LHCN-M2 (cell line): Measurements from ENCODE around the gene THRA. TPM values are rescaled to one million over a fixed set of nuclear protein-coding genes. Genes with fewer than 3 reads are reported as not detected.
"Not testable (repeated sequence)": the region's sequence is repeated elsewhere in the genome, so short reads cannot be mapped to it uniquely, and the experiment has no call there.

ENCODE experiments used
- DNase-seq: peaks from one replicate; pipeline ENCODE4 v3.0.0-alpha.2; 2012; ENCODE audit warnings: low read depth
- total RNA-seq: library from RNA; depleted of rRNA; stranded (reverse); fragments of >200 nt; gene quantifications from 2 replicates; pipeline ENCODE4 v1.2.3, GENCODE V29; 2014

The THRA gene
- total RNA-seq, 1 experiment from 2014 or later = 32.5 TPM

DNA sequence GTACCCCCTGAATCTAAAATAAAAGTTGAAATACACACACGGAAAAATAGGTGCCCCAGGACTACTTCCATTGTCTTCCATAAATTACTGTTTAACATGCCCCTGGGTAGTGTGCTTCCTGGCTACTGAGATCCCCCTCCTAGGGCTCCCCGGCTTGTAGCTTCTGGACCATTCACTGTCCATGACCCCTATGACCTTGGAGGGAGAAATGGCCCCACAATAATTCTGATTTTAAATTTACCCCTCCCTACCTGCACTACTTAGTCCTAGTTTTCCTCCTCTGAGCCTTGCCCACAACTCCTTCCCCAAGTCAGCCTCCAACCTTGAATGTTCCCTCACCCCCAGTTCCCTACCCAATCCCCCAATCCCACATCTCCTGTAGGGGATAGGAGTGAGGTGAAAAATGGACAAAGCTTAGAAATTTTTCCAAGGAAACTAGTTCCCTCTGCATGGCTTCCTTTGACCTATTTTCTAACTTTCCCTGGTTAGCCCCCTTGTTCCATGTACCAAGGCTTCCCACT, 49.5 kb downstream of the THRA start:
- no peak for DNase-seq

GRCh38 chr17:40112718-40113109, 49.9 kb downstream of the THRA start:
- DNase-seq = no peak

GRCh38 chr17:40113110-40113906, 50.5 kb downstream of the THRA start:
- DNase-seq = peak; percentile 96

DNA sequence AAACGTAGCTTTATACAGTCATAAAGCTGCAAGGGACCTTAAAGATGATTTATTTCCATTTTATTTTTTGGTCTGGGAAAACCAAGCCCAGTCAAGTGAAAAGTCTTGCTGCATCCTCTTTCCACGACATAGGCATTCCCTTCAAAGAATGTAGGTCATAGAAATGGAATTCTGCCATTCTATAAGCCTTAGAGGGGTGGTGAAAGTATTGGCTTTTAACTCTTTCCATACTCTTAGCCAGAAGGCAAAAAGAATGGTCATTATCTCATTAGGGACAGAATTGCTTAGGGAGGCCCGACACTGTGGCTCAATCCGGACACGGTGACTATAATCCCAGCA, 51.1 kb downstream of the THRA start:
- DNase-seq = no peak

GRCh38 chr17:40115101-40115436, 52.3 kb downstream of the THRA start:
- no peak for DNase-seq

GRCh38 chr17:40121181-40122135, 58.7 kb downstream of the THRA start, which contains the start of gene MSL1:
Gene MSL1 (plus strand): TSS chr17:40121971. CDS start chr17:40122613, 642 bp downstream.
- peak; percentile 72 for DNase-seq

GRCh38 chr17:40122136-40122998, 59.6 kb downstream of the THRA start:
- DNase-seq = no peak

DNA sequence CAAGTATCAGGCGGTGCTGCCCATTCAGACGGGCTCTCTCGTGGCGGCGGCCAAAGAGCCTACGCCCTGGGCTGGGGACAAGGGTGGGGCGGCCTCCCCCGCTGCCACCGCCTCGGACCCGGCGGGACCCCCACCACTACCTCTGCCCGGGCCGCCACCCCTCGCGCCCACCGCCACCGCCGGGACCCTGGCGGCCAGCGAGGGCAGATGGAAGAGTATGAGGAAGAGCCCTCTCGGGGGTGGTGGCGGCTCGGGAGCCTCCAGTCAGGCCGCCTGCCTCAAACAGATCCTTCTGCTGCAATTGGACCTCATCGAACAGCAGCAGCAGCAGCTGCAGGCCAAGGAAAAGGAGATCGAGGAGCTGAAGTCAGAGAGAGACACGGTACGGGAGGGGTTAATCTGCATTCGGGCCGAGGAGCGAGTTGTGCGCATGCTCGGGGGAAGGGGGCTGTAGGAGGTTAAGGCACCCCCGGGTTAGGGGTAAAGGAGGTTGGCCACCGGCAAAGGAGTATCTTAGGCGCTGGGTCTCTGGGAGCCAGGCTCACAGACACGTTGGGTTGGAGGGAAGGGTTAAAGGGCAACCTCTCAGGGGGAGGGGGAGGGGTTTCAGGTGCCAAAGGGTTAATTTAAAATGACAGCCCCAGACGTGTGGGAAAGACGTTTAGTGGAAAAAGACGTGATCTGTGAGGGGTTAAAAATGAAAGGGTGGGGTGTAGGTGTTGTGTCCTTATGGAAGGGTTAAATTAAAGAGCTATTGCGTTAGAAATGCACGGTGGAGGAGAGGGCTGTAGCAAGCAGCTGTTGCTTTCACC, 60.4 kb downstream of the THRA start:
- DNase-seq = no peak

DNA sequence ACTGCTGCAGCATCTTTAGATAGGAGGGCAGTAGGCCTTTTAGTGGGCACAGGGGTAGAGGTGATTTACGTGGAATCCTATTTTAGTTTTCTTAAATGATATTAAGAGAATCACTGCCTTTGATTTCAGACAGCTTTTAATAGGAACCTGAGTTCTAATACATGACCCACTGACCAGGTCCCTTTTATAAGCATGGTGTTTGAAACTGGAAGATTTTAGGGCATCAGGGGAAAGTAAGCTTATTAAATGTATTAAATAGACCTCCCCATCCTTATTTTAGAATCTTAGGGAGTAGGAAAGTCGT, 61.0 kb downstream of the THRA start:
- DNase-seq = no peak

DNA sequence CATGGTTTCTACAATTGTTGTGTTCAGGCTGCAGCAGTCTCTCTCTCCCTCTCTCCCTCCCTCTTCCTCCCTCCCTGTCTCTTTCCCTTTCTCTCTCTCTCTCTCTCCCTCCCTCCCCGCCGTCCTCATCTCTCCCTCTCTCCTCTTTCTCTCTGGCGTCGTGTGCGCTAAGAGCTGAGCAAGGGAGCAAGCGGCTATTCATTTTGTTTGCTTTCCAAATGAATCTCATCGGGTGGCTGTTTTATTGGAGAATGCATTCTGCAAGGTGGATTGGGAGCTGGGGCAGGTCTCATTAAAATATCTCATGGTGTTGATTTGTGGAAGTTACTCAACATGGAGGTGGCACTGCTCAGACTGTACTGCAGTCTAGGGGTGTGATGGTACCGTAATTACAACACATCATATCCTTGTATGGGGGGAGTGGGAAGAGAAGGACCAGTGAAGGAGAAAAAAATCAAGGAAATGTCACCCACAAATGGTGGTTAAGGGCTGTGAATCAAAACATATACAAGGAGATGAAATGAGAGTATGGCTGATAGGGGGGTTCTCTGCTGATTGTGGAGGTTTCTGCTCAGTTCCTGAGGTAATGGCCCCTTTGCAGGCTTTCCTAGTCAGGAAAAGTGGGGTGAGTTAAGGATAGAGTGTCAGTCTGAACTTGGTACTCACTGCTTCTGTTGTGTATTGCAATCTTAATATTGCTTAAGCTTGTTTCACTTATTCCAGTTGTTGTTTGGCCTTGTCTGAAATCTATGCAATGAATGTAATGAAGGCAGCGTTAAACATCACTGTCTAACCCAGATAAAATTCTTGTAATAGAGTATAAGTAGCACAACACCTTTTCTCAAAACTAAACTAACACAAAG, 61.7 kb downstream of the THRA start:
- no peak for DNase-seq

GRCh38 chr17:40129498-40129897, 66.7 kb downstream of the THRA start:
- no peak for DNase-seq

- no peak for DNase-seq
Measured at GRCh38 chr17:40130352-40131042, 67.7 kb downstream of the THRA start.

GRCh38 chr17:40134184-40134583, 71.4 kb downstream of the THRA start:
- DNase-seq = no peak

GRCh38 chr17:40135817-40136216, 73.1 kb downstream of the THRA start:
- DNase-seq = no peak

DNA sequence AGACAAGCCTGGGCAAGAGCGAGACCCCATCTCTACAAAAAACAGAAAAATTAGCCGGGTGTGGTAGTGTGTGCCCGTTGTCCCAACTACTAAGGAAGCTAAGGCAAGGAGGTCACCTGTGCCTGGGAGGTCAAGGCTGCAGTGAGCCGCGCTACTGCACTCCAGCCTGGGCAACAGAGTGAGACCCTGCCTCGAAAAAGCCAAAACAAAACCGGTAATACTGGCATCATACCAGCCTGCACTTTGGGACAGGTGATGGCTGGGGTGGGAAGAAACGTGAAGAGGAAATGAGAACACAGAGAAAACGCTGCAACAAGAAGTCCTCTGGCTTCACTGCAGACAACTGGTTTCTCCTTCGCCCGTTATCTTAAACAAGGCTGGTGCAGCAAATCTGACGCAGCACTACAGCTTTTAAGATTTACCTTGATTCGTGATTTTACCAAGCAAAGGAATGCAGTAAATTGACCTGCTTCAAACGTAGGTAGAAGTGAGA, 76.8 kb downstream of the THRA start:
- DNase-seq = no peak

DNA sequence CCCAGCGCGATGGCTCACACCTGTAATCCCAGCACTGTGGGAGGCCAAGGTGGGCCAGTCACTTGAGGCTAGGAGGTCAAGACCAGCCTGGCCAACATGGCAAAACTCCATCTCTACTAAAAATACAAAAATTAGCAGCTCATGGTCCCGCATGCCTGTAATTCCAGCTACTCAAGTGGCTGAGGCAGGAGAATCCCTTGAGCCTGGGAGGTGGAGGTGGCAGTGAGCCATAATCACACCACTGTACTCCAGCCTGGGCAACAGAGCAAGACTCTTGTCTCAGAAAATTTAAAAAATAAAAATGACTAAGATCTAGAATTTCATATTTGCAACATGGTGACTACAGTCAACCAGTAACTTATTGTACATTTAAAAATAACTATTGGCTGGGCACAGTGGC, 80.4 kb downstream of the THRA start:
- not testable (repeated sequence) for DNase-seq
